GM18868 (cell line): Measurements from ENCODE around the gene ACTN3.
A peak's percentile ranks its signal among the peaks of the same experiment; 100 is the strongest.
"Not testable (repeated sequence)": the region's sequence is repeated elsewhere in the genome, so short reads cannot be mapped to it uniquely, and the experiment has no call there.

ENCODE experiments used
- ATAC-seq: cut with Tn5 transposase; IDR thresholded peaks from one replicate; pipeline ENCODE4 v1.9.1; 2021; ENCODE audit warnings: mild to moderate bottlenecking, moderate library complexity; ENCODE audit not compliant: unreplicated experiment

The ACTN3 gene

DNA sequence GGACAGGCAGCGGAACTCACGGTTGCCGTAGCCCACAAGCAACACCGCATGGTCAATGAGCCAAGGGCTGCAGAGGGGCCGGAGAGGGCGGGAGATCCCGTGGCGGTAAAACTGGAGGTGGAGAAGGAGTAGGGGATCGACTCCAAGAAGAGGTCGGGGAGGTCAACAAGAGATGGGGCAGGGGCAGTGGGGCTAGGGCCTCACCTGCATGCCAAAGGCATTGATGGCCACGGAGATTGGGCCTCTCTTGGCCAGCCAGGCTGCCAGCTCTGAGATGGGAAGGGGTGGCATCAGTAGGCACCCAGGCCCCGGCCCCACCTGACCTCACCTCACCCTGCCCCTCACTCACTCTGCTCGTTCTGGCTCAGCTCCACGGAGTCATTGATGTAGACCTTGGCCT, 17.8 kb downstream of the ACTN3 start:
- ATAC-seq = no peak

DNA sequence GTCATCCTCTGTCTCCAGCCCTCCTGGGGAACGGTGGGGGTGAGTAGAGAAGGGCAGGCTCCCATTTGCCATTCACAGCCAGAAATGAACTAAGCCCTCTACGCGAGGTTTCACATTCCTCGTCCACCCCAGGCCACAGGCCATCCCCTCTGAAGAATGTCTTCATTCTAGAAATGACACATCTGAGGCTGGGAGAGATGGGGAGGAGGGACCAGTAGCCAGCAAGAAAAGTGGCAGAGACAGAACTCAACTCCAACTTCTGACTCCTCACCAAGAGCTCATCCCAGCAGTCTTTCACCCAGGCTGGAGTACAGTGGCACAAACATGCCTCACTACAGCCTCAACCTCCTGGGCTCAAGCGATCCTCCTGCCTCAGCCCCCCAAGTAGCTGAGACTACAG, 18.3 kb downstream of the ACTN3 start:
- ATAC-seq = no peak

DNA sequence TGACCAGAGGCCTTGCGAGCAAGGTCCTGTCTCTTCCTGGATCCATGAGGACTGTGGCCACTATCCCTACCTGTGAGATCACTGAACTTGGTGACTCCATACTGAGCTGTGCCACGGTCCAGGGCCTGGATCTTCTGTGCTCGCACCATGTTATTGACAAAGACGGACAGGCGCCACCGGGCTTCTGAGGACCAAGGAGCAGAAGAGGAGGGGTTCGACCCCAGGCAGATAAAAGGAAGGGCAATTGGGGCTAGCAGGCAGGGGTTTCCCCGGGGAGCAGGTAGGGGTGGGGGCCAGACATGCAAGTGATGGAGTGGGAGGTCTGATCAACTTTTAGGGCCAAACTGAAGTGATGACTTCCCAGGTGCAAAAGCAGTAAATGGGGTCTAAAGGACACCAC, 19.5 kb downstream of the ACTN3 start:
- no peak for ATAC-seq

DNA sequence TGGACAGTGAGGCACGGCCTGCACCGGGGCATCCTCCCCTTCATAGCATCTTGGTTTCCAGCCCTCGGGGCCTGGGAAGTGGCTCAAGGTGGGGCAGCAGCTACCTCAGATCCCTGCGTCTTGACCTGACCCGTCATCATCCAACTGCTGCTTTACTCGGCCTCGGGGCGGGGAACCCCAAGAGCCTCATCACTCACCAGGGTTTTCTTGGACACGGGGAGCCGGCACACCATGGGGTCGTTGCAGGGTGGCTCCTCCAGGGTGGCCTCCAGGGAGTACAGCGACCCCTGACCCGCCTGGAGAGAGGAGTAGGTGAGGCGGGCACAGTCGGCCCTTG, 21.1 kb downstream of the ACTN3 start:
- no peak for ATAC-seq

DNA sequence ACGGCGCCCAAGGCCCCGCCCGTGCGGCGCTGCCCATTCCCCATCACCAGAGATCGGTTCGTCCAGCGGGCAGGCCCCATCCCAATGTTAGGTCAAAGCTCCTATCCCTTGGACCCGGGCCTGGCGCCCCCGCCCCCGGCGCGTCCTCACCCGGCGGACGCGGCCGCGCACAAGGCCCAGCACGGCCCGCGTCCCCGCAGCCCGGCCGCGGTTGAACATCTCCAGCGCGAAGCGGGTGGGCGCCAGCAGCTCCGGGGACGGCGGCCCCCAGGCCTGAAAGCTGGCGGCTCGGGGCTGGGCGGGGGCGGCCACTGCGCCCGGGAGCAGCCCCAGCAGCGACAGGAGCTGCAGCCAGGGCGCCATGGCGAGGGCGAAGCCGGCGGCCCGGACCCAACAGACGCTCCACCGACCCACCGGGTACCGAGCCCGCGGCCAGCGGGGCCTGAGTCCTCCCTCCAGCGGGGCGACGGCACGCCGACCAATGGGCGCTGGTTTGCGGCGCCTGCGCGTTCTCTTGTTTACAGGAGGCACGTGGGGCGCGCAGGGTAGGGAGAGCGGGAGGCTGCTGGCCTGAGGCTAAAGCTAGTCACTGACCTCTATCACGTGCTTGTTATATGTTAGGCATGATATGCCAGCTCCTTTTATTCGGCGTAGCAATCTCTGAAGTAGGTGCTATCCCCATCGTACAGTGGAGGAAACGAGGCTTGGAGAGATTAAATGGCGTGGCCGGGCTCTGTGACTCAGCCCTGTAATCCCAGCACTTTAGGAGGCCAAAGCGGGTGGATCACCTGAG, 21.6 kb downstream of the ACTN3 start, which contains the start of gene CTSF:
TSS of gene CTSF (minus strand) at position 483 of the 793 bp plus-strand sequence. CDS start at position 363, 120 bp downstream.
- no peak for ATAC-seq

DNA sequence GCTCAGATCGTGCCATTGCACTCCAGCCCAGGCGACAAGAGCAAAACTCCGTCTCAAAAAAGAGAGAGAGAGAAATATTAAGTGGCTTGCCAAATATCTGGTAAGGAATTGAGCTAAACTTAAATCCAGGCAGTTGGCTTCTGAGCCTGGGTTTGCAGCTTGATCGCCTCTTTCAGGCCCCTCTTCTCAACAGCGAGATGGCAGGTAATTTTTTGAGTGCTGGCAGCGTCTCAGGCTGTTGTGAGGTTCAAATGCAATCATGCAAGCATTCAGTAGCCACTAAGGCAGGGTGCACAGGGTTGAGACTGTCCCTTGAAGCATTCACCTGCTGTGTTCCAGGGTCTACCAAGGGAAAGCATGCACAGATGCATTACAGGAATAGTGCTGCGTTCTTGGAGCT, 22.4 kb downstream of the ACTN3 start:
- ATAC-seq = no peak

DNA sequence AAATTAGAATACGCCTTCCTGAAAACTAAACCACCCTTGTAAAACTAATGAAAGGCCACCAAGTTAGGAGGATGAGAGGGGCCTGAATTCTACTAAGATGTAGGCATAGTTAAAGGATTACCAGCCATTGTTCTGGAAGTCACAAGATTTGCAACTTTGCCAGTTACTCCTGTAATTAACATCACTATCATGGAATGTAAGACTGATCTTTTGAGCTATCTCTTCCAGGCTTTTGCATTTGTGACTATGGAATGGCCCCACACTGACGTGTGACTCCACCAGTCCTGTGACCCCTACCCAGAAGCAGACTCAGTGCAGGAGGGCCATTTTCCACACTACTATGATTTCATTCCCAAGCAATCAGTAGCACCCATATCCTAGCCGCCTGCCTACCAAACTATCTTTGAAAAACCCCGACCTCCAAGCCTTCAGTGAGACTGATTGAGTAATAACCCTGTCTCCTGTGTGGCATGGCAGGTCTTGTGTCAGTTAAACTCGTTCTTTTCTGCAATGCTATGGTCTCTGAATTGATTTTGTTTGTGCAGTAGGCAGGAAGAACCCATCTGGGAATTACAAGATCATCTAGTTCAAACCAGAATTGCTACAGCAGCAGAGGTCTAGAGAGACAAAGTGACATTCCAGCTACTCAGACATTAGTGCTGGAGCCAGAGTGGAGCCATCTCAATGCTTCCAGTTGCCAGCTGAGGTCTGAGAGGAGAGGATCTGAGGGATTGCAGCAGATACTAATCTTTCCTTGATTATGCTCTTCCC, 23.6 kb downstream of the ACTN3 start:
- ATAC-seq = no peak

DNA sequence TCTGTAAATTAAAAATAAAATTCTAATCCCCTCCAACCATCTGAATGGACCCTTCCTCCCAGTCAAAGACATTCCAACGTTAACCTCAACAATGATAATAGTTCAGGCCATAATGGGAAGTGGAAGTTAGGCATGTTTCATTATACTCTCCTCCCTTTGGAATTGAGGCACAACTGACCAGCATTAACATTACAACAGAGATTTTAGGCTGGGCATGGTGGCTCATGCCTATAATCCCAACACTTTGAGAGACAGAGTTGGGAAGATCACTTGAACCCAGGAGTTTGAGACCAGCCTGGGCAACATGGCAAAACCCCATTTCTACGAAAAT, 24.1 kb downstream of the ACTN3 start:
- ATAC-seq = no peak

DNA sequence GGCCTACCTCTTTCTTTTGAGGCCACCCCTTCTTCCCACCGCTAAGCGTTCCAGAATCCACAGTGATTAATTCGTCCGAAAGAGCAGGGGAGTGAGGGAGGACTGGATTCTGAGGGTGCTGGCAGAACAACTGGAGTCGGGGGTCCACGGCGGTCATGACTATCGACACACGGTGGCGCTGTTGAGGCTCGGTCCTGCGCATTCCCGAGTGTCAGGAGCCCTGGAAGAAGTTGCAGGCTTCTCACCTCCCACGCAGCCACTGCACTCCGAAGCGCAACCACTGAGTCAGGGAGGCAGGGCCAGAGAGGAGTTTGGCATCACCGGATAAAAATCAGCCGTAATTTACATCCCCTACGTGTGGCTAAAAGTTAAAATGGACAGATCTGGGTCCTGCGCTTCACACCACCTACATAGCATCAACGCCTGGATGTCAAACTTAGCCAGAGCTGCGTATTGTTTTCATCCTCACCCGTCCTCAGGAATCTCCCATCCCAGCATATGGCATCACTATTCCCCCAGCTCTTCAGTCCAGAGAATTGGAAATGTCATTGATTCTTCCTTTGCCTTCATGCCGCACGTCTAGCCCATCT, 32.4 kb downstream of the ACTN3 start:
- ATAC-seq = no peak

DNA sequence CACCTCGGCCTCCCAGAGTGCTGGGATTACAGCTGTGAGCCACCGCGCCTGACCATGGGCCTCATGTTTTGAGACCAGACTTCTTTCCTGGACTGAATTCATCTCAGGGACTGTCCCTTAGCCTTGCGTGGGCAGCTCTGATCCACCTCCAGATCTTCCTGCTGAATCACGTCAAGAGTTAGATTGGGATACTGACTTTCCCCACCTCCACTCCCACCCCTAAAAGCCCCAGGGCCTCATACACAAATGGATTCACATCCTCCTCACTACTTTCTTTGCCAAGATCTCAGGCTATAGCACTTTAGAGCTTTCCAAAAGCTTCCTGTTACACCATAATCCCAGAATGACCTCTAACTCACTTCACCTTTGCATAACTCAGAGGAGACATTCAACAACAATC, 34.1 kb downstream of the ACTN3 start:
- ATAC-seq = no peak

DNA sequence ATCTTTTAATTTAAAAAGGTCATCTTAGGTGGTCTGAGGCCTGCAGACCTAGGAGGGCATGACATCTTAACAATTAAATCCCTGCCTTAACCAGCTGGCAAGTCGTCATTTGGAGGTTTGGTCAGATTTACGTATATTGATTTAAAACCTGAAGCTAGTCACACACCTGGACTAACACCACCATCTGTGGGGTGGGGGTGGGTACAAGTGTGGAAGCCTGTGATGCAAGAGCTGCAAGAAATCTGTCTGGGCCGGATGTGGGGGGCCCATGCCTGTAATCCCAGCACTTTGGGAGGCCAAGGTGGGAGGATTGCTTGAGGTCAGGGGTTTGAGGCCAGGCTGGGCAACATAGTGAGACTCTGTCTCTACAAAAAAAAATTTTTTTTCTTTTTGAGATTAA, 34.6 kb downstream of the ACTN3 start:
- no peak for ATAC-seq

DNA sequence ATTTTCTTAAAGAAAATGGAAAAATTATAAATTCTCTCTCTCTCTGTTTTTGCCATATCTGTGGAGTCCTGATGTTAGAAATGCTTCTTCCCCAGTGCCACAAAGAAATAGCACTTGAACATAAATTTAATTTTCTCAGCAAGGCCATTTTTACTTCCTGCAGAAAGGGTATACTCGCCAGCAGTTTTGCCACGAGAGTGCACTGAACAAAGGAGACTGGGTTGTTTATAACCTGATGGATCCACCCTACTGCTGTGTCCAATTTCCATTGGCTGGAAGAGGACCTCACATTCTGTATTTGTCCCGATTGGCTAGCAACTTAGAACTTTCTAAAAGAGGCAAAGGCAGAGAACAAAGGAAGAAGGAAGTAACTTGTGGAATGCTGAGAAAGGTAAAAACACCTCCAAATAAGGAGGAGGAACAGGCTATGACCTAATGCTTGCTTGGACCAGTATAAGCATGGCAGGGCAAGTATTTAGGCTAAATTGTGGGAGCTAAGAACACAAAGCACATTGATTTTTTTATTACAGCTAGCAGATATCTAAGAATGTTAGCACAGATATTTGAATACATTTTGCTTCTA, 36.0 kb downstream of the ACTN3 start:
- not testable (repeated sequence) for ATAC-seq

DNA sequence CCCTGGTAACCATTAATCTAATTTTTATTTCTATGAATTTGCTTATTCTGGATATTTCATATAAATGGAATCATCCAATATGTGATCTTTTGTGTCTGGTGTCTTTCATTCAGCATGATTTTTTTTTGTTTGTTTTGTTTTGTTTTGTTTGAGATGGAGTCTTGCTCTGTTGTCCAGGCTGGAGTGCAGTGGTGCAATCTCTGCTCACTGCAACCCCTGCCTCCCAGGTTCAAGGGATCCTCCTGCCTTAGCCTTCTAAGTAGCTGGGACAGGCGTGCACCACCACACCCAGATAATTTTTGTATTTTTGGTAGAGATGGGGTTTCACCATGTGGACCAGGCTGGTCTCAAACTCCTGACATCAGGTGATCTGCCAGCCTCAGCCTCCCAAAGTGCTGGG, 38.7 kb downstream of the ACTN3 start:
- ATAC-seq = not testable (repeated sequence)

DNA sequence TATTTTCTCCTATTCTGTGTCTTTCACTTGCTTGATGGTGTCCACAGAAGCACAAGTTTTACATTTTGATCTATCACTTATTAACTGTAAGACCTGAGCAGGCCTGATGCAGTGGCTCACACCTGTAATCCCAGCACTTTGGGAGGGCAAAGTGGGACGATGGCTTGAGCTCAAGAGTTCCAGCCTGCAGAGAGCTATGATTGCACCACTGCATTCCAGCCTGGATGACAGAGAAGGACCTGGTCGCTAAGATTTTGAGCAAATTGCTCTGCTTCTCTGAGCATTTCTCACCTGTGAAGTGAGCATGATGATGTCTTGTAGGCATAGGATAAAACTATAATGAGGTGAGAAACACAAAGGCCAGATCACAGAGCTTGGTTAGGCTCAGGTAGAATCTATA, 39.4 kb downstream of the ACTN3 start:
- no peak for ATAC-seq

DNA sequence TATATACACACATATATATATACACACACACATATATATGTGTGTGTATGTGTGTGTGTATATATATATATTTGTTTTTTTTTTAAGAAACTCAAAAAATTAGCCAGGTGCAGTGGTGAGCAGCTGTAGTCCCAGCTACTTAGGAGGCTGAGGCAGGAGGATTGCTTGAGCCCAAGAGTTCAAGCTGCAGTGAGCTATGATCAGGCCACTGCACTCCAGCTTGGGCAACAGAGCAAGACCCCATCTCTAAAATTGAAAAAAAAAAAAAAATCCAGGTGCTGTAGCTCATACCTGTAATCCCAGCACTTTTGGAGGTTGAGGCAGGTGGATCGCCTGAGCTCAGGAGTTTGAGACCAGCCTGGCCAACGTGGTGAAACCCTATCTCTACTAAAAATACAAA, 42.6 kb downstream of the ACTN3 start:
- ATAC-seq = not testable (repeated sequence)

DNA sequence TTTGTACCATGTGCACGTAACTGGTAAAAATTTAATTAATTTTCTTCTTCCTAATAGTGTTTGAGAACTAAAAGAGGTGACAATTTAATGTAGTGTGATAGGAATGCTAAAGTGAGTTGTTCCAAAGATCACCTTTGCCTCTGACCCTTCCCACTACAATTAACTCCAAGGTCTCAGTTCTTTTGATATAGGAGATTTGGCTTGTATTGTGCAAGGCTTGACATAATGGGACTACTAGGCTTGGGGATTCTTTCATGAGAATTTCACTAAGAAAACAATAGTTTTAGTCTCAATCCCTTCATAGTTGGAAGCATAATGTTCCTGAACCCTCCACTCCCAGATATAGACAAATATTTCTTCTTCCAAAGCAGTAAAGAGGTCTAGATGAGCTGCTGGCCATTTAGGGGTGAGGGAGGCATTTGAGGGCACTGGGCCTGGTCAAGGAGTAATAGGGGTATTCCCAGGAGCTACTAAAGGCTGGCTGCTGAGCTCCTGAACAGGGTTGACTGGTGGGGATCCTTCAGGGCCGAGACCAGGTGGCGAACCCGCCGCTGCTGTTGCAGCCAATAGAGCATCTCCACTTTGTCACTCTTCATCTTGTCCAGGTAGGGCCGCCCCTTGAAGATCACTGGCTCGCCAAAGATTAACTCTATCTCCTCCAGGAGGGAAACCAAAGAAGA, 43.4 kb downstream of the ACTN3 start:
- no peak for ATAC-seq

DNA sequence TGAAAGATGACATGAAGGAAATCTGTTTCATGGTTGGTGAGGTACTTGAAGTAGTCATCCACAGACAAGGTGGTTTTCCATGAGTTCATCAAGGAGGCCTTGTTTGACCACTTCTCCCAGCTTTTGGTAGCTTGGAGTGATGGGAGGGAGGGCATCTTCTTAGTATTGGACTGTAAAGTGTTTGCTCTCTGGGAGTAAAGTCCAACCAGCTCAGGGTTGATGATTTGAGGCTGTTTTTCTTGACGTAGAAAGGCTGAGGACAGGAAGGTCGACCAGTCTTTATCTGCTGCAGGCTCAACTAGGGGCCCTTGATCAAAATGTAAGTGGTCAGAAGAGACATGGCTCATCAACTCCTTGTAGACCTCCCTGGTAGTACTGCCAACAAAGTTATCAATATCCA, 44.5 kb downstream of the ACTN3 start:
- ATAC-seq = no peak

DNA sequence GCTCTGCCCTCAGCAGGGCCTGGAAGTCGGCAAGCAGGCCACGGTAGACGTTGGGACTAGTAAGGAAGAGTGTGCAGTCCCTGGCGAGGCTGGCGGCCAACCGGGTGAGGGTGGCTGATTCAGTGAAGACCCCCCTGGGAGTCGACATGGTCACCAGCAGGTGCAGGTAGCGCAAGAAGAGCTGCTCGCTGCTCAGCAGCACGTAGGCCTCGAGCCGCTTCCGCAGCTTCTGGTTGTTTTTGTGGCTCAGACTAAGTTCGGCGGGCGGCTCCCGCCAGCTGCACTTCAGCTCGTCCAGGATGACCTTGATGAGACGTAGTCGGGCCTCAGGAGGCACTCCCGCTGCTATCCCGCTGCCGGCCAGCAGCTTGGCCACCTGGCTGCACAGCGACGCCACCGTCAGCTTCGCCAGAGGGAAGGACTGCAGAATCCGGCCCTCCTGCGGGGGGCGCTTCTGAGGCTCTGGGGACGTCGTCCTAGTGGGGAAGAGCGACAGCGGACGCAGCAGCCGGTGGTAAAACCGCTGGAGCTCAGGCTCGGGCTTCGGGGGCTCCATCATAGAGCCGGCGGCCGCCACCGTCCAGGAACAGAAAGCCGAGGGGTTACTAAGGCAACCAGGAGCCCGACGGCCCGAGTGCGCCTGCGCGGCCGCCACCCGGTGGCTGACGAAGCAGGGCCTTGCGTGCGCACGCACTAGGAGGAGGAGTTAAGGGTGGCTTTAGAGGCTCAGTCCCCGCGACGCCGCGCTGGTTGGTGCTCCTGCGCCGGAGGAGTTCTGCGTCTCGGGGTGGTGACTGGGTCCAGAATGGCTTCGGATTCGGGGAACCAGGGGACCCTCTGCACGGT, 46.0 kb downstream of the ACTN3 start, which contains the start of the genes CCDC87 and CCS:
TSS of gene CCDC87 (minus strand) at position 607 of the 846 bp plus-strand sequence. CDS start at position 559, 48 bp downstream.
TSS of gene CCS (plus strand) at position 729 of the 846 bp plus-strand sequence. CDS start at position 806, 77 bp downstream.
- ATAC-seq = peak; percentile 90

DNA sequence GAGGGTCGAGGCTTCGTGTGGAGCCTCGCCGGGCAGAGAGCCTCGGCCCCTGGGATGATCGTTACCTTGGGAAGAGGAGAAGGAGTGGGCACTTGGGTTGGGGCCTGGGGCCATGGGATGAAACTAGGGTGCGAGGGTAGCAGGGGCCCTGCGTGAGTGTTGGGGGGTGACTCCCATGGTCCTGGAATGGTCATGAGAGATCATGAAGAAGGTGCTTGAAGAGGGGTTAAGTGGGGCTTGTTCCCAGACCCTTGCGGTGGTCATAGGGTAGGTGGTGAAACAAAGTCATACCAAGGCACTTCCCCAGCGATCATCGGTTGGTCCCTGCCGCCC, 46.6 kb downstream of the ACTN3 start:
- ATAC-seq = peak; percentile 29

DNA sequence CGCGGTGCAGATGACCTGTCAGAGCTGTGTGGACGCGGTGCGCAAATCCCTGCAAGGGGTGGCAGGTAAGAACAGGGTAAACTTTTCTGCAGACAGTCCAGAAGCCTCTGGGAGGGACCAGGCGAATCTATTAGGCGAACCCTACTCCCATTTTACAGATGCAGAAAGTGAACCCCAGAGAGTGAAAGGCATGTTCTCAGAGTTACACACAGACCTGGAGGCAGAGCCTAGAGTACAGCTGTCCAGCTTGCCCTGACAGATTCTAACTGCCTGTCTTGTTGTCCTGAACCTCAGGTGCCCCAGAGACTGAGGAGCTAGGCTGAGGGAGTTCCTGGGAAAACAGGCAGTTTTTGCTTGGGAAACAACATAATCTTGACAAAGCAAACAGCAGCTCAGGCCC, 46.9 kb downstream of the ACTN3 start:
- ATAC-seq = no peak
